SK-N-MC (cell line): ENCODE results near the gene ASTN2.
A peak's percentile ranks its signal among the peaks of the same experiment; 100 is the strongest.

Experiments
- DNase-seq: peaks from one replicate; pipeline ENCODE4 v3.0.0-alpha.2; 2011; ENCODE audit warnings: low read depth, low spot score
- H3K27ac ChIP-seq: fragments of 200-600 bp; sonication (generic); 2 replicates; pipeline ENCODE4 v1.5.1; 2016; ENCODE audit warnings: mixed run types
- H3K36me3 ChIP-seq: fragments of 200-600 bp; sonication (generic); 2 replicates; pipeline ENCODE4 v1.6.1; 2017; ENCODE audit warnings: antibody characterized with exemption, low read length, mixed read lengths; ENCODE audit not compliant: insufficient read depth
- H3K4me3 ChIP-seq: fragments of 200-600 bp; sonication (generic); 2 replicates; pipeline ENCODE4 v1.5.1; 2016
- H3K9ac ChIP-seq: fragments of 200-600 bp; sonication (generic); 2 replicates; pipeline ENCODE4 v1.8.0; 2017; ENCODE audit warnings: mixed run types, mixed read lengths; ENCODE audit not compliant: insufficient read length
- H3K9me3 ChIP-seq: fragments of 200-600 bp; sonication (generic); 2 replicates; pipeline ENCODE4 v1.6.1; 2017; ENCODE audit warnings: low read depth, mild to moderate bottlenecking, antibody characterized with exemption, low read length, moderate library complexity, mixed read lengths
- EZH2 ChIP-seq: fragments of 200-600 bp; sonication (generic); IDR thresholded peaks from one replicate; pipeline ENCODE4 v1.6.1; 2017; ENCODE audit warnings: antibody characterized with exemption
- FOXP2 ChIP-seq: optimal IDR thresholded peaks from 2 replicates; pipeline ENCODE3; 2011; ENCODE audit warnings: mild to moderate bottlenecking, moderate library complexity; ENCODE audit not compliant: insufficient read depth; ENCODE audit errors: extremely low read length, control extremely low read depth
- POLR2AphosphoS5 ChIP-seq: IDR thresholded peaks from 2 replicates; pipeline ENCODE4 v1.6.1; 2012; ENCODE audit warnings: mild to moderate bottlenecking, low read depth, low read length, borderline replicate concordance

The ASTN2 gene

GRCh38 chr9:116589392-116590354 is 825.2 kb downstream of the ASTN2 start:
- H3K4me3 ChIP-seq = no peak overlapping the region
- peak; percentile 81 for DNase-seq
- no peak overlapping the region for H3K27ac ChIP-seq
- no peaks in the 10 kb centered on the region for H3K36me3 ChIP-seq
- H3K9me3 ChIP-seq = no peaks in the 10 kb centered on the region
- no peak overlapping the region for H3K9ac ChIP-seq
- no peak for TF ChIP-seq POLR2AphosphoS5
- TF ChIP-seq EZH2 = no peak
- no peak for TF ChIP-seq FOXP2

GRCh38 chr9:116587919-116588318 is 826.9 kb downstream of the ASTN2 start:
- no peak for DNase-seq
- H3K9ac ChIP-seq = no peak overlapping the region
- H3K9me3 ChIP-seq = no peaks in the 10 kb centered on the region
- no peak overlapping the region for H3K4me3 ChIP-seq
- no peaks in the 10 kb centered on the region for H3K36me3 ChIP-seq
- no peak overlapping the region for H3K27ac ChIP-seq
- no peak for TF ChIP-seq FOXP2
- no peak for TF ChIP-seq POLR2AphosphoS5
- TF ChIP-seq EZH2 = no peak

GRCh38 chr9:116585896-116586295 is 829.0 kb downstream of the ASTN2 start:
- H3K36me3 ChIP-seq = no peaks in the 10 kb centered on the region
- TF ChIP-seq EZH2 (no peak), FOXP2 (no peak), POLR2AphosphoS5 (no peak)

GRCh38 chr9:116585204-116585603 is 829.7 kb downstream of the ASTN2 start:
- TF ChIP-seq POLR2AphosphoS5 = no peak
- TF ChIP-seq FOXP2 = no peak
- no peak for TF ChIP-seq EZH2
- H3K27ac ChIP-seq = no peak overlapping the region

More at GRCh38 chr9:116585896-116586295, 829.0 kb downstream of the ASTN2 start:
- H3K9me3 ChIP-seq = no peaks in the 10 kb centered on the region
- no peak overlapping the region for H3K27ac ChIP-seq
- no peak overlapping the region for H3K9ac ChIP-seq
- no peak for DNase-seq
- H3K4me3 ChIP-seq = no peak overlapping the region

DNA sequence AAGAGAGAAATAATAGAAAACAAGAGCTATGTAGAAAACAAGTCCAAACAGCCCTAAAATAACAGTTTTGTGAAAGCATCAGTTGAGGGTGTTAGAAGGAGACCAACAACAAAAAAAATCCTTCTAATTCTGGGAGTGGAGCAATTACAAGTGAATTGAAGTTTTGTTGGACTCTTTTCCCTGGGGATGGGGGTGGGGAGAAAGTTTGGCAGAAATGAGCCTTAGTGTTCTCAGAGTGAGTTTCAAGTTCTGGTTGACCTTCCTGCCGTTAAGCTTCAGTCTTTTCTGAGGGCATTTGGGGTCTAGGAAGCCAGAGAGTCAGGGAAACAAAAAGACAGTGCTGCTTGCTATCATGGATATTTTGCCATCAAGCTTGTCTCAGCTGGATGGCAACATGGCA is 834.0 kb downstream of the ASTN2 start:
- H3K4me3 ChIP-seq = peak overlapping the region; percentile 23; the same call in 1 of the 2 replicates
- peak overlapping the region; percentile 85 for H3K27ac ChIP-seq
- no peak for DNase-seq
- H3K9me3 ChIP-seq = no peaks in the 10 kb centered on the region
- TF ChIP-seq POLR2AphosphoS5 (no peak), EZH2 (no peak), FOXP2 (no peak)
- H3K36me3 ChIP-seq = no peaks in the 10 kb centered on the region
- H3K9ac ChIP-seq = no peak overlapping the region

More at GRCh38 chr9:116585204-116585603, 829.7 kb downstream of the ASTN2 start:
- H3K9me3 ChIP-seq = no peaks in the 10 kb centered on the region
- no peak for DNase-seq
- H3K36me3 ChIP-seq = no peaks in the 10 kb centered on the region
- H3K9ac ChIP-seq = no peak overlapping the region
- H3K4me3 ChIP-seq = no peak overlapping the region

DNA sequence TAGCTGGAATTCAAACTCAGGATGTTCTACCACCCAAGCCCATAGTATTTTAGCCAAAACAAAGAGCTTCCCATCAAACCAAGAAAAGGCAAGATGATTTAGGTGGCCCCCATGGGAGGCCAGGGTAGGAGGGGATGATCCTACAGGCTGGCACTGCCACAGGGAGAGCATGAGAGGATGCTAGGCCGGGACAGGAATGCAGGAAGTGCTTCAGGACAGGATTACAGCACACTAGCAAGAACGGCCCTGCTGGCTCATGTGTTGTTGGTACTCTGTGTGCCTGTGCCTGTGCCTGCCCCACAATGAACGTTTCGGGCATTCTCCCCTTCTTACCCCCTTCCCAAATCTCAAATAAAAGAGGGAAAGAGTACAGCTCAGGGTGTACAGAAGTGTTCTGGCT is 838.5 kb downstream of the ASTN2 start:
- TF ChIP-seq POLR2AphosphoS5 (no peak), FOXP2 (no peak), EZH2 (no peak)
- DNase-seq = no peak
- Histone ChIP-seq H3K9me3 (no peaks in the 10 kb centered on the region), H3K27ac (no peak overlapping the region), H3K36me3 (no peaks in the 10 kb centered on the region), H3K4me3 (no peak overlapping the region), H3K9ac (no peak overlapping the region)

DNA sequence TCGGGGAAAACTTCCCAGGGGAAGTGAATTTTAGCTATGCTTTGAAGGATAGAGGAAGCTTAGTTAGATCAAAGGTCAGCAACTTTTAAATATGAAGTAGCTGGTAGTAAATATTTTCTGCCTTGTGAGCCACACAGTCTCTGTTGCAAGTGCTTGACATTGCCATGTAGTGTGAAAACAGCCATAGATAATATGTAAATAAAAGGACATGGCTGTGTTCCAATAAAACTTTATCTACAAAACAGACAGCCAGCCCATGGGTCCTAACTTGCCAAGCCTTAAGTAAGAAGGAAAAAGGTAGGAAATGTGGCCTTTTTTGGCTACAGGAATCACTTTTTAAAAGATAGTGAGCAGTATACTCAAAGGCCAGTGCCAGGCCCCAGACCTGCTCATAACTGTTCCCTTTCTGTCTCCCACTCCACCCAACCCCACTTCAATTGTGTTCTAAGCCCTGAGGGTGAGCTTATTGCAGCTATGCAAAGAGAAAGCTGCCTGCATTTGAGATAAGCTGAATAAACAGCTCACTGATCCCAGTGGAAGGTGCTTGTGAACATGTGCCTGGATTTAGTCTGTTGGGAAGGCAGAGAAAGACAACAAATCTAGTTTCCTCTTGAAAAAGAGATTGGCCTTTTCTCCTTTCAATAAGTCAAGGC is 840.7 kb downstream of the ASTN2 start:
- peak; percentile 74 for DNase-seq
- TF ChIP-seq FOXP2 (no peak), POLR2AphosphoS5 (no peak), EZH2 (no peak)

DNA sequence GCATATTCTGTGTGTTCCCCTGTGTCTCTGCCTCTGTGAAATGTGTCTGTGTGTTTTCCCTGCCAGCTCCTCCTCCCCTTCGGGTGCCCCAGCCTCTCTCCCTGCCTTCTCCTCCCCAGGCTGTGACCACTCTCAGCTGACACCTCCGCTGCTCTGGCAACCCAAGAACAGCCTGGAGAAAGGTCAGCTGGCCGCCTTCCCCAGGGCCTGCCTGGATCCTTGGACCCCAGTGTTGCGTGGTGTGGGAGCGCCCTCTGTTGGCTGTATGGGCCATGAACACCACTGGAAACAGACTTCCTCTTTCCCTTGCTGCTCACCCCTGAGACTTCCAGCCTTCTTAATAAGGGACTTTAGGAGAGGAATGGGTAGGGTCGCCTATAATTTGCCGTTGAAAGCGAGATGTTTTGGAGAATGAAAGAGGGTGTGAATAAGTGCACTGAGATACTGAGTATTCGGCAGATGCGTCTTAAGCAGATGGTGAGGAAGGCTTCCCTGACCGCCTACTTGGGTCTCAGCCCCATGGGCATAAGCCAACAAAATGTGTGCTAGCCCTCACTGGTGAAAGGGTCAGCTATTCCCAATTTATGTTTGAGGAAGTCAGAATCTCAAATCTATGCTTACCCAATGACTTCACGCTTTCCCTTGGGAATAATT is 842.6 kb downstream of the ASTN2 start:
- Histone ChIP-seq H3K9me3 (no peaks in the 10 kb centered on the region), H3K4me3 (peak overlapping the region; percentile 65), H3K9ac (peak overlapping the region; percentile 64), H3K36me3 (no peaks in the 10 kb centered on the region), H3K27ac (peak overlapping the region; percentile 97)
- TF ChIP-seq POLR2AphosphoS5 = no peak
- no peak for TF ChIP-seq EZH2
- TF ChIP-seq FOXP2 = no peak
- peak; percentile 57 for DNase-seq

More for the DNA sequence above, 840.7 kb downstream of the ASTN2 start:
- H3K4me3 ChIP-seq = peak overlapping the region; percentile 41
- no peaks in the 10 kb centered on the region for H3K36me3 ChIP-seq
- H3K27ac ChIP-seq = peak overlapping the region; percentile 97
- H3K9me3 ChIP-seq = no peaks in the 10 kb centered on the region
- peak overlapping the region; percentile 33 for H3K9ac ChIP-seq
